GM13976 (cell line): ENCODE measurements around the gene NUP42.
"Not testable (repeated sequence)": the region's sequence is repeated elsewhere in the genome, so short reads cannot be mapped to it uniquely, and the experiment has no call there.

Source experiments
- DNase-seq: peaks from one replicate; pipeline ENCODE4 v3.0.0; 2012; ENCODE audit warnings: low spot score
- in situ Hi-C: fragments of 300-500 bp; cut with MboI; formaldehyde crosslinking; loops from one replicate; pipeline ENCODE4 v1.12.0; 2022; ENCODE audit warnings: low sequenced_read_pairs, mixed read lengths, inconsistent platforms; ENCODE audit not compliant: unreplicated experiment
- TF ChIP-seq, protein P1 (sequence below): IDR thresholded peaks from 2 replicates; pipeline ENCODE4 v1.5.1; 2012; ENCODE audit warnings: borderline replicate concordance, mild to moderate bottlenecking; ENCODE audit not compliant: insufficient read depth; ENCODE audit errors: extremely low read depth, missing control alignments, control extremely low read depth

NUP42 gene

DNA sequence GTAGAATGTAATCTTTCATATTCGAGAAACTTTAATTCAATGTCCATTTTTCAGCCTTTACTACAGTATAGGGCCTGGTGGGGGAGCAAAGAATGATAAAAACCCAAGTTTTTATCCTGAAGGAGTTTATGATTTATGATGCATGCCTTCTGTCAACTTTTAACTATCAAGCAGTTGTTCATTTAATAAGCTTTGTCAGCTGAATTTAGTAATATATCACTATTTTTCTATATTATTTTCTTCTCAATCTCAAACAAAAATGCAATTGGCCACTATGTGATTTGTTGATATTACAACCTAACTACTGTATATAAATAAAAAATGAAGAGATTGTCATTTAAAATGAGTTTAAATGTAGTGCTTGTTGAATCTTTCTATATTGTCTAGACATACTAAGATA is 2.4 kb downstream of the NUP42 start:
- TF ChIP-seq, protein P1, sequence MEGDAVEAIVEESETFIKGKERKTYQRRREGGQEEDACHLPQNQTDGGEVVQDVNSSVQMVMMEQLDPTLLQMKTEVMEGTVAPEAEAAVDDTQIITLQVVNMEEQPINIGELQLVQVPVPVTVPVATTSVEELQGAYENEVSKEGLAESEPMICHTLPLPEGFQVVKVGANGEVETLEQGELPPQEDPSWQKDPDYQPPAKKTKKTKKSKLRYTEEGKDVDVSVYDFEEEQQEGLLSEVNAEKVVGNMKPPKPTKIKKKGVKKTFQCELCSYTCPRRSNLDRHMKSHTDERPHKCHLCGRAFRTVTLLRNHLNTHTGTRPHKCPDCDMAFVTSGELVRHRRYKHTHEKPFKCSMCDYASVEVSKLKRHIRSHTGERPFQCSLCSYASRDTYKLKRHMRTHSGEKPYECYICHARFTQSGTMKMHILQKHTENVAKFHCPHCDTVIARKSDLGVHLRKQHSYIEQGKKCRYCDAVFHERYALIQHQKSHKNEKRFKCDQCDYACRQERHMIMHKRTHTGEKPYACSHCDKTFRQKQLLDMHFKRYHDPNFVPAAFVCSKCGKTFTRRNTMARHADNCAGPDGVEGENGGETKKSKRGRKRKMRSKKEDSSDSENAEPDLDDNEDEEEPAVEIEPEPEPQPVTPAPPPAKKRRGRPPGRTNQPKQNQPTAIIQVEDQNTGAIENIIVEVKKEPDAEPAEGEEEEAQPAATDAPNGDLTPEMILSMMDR: no peak
- no peak for DNase-seq

DNA sequence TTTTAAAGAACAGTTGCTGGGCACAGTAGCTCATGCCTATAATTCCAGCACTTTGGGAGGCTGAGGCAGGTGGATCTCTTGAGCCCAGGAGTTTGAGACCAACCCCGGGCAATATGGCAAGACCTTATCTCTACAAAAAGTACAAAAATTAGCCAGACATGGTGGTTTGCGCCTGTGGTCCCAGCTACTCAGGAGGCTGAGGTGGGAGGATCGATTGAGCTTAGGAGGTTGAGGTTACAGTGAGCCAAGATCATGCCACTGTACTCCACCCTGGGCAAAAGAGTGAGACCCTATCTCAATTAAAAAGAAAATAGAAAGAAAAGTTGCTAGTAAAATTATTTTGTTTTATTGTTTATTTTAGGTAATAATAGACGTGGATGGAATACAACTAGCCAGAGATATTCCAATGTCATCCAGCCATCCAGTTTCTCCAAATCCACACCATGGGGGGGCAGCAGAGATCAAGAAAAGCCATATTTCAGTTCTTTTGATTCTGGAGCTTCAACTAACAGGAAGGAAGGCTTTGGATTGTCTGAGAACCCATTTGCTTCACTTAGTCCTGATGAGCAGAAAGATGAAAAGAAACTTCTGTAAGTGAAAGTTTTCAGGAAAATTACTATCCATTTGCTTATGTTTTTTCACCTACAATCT is 3.0 kb downstream of the NUP42 start:
- TF ChIP-seq, protein P1: peak; percentile 22
- no peak for DNase-seq
- in situ Hi-C loops: no loop called here

More for the DNA sequence above, 2.4 kb downstream of the NUP42 start:
- in situ Hi-C loops: no loop called here

DNA sequence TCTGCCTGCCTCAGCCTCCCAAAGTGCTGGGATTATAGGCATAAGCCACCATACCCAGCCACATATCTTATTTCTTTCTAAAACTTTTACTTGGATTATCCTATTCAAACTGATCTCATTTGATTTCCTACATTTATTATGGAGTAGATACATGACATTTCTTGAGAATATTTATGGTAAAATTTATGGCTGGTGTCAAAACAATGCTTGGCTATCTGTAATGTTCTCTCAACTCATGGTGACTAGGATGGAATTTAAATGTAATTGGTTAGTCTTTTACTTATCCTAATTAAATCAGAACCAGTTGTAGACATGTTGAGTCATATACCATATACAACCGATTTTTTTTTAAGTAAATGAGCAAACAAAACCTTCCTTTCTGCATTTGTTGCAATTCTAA is 4.1 kb downstream of the NUP42 start:
- in situ Hi-C loops: no loop called here
- TF ChIP-seq, protein P1: no peak
- no peak for DNase-seq

DNA sequence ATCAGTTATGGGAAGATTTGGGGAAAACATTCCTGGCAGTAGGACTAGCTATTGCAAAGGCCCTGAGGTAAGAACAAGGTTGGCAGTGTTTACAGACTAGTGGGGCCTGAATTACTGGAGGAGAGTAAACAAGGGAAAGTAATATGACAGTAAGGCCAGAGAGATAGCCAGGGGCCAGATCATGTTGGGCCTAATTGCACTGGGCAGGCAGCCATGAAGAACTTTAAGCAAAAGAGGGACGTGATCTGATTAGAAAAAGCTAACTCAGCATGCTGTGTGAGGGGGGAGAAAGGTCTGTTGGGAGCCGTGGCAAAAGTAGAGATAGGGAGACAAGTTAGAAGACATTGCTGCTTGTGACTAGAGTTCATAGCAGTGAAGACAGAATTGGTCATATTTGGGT is 9.2 kb downstream of the NUP42 start:
- TF ChIP-seq, protein P1: no peak
- DNase-seq: no peak
- in situ Hi-C loops: no loop called here

DNA sequence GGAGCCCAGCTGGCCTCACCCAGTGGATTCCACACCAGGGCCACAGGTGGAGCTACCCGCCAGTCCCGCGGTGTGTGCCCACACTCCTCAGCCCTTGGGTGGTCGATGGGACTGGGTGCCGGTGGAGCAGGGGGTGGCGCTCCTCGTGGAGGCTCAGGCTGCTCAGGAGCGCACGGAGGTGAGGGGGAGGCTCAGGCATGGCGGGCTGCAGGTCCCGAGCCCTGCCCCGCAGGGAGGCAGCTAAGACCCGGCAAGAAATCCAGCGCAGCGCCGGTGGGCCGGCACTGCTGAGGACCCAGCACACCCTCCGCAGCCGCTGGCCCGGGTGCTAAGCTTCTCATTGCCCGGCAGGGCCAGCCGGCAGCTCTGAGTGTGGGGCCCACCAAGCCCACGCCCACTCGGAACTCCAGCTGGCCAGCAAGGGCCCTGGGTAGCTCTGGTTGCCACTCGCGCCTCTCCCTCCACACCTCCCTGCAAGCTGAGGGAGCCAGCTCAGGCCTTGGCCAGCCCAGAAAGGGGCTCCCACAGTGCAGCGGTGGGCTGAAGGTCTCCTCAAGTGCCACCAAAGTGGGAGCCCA is 11.9 kb downstream of the NUP42 start:
- in situ Hi-C loops, DNase-seq: not testable (repeated sequence)

DNA sequence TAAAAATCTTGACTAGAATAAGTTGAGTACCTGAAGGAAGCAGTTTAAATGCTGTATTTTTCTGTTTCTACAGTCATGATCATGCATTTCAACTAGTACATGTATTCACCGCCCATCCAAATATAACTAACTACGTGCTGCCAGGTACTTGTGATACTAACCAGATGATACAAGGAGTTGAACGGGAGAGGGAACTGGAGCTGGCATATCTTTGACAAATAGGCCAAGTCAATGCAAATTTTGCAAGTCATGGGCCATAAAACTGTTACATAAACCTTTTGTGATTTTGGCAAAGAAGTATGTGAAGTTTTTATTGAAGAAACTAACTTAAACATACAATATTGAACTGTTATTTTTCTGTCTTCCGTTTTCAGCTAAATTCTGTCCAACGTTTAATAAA is 14.5 kb downstream of the NUP42 start:
- in situ Hi-C loops: no loop called here
- TF ChIP-seq, protein P1: no peak
- DNase-seq: no peak

DNA sequence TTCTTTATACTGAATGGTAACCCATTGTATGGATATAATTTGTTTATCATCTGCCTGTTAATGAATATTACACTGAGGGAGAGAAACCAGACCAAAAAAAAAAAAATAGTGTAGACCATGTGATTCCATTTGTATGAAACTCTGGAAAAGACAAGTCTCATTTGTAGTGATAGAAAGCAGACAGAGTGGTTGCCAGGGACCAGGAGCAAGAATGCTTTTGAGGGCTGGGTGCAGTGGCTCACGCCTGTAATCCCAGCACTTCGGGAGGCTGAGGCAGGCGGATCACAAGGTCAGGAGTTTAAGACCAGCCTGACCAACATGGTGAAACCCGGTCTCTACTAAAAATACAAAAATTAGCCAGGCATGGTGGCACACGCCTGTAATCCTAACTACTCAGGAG is 15.9 kb downstream of the NUP42 start:
- in situ Hi-C loops, DNase-seq: not testable (repeated sequence)
